Endothelial cell of umbilical vein (primary cell): Measurements from ENCODE around the gene KISS1. TPM values are rescaled to one million over a fixed set of nuclear protein-coding genes. Genes with fewer than 3 reads are reported as not detected.

Source experiments
- BruUV-seq: library from RNA; stranded (reverse); fragments of 400-500 nt; replicated peaks from 2 replicates; lab custom pipeline; 2021; lab: Mats Ljungman, UMichigan
- CTCF ChIA-PET: fragments of 300-600, 350-600 bp; sonication (Branson Sonifier 250); formaldehyde crosslinking; loops from one replicate; lab custom pipeline; 2021; ENCODE audit warnings: antibody characterized with exemption, inconsistent platforms; lab: Charles Lee
- POLR2A ChIA-PET: fragments of 300-600, 350-600 bp; sonication (Branson Sonifier 250); formaldehyde crosslinking; loops from one replicate; lab custom pipeline; 2021; ENCODE audit warnings: antibody characterized with exemption, inconsistent platforms; lab: Charles Lee
- DNase-seq: peaks from one replicate; pipeline ENCODE4 v3.0.0-alpha.2; 2011; ENCODE audit warnings: low read depth, low spot score
- FAIRE-seq: peaks from 2 replicates; lab custom pipeline; 2011; peaks lifted over from hg19 to GRCh38; lab: Jason Lieb, UNC
- H2AFZ ChIP-seq: 2 replicates; pipeline ENCODE4 v1.6.0; 2012; ENCODE audit warnings: low read depth, low read length, control low read depth, inconsistent platforms
- H3K27ac ChIP-seq: 2 replicates; pipeline ENCODE4 v1.5.1; 2011; ENCODE audit warnings: low read depth, mild to moderate bottlenecking, control low read depth, low read length, moderate library complexity; ENCODE audit not compliant: insufficient read depth
- H3K27me3 ChIP-seq, 2 experiments: 2 replicates each; pipeline versions ENCODE4 v1.6.0 to v1.6.1; 2011; ENCODE audit warnings: low read length in 2 of 2, mixed read lengths in 1 of 2; ENCODE audit not compliant: control insufficient read depth in 2 of 2, insufficient read depth in 2 of 2
- H3K36me3 ChIP-seq, 2 experiments: 2 replicates in 1 of 2; 3 replicates in 1 of 2; pipeline ENCODE4 v1.5.1; 2011; ENCODE audit warnings: low read length in 2 of 2, mild to moderate bottlenecking in 1 of 2, moderate library complexity in 1 of 2; ENCODE audit not compliant: control insufficient read depth in 2 of 2, insufficient read depth in 2 of 2; ENCODE audit errors: extremely low read depth in 1 of 2
- H3K4me1 ChIP-seq: 3 replicates; pipeline ENCODE4 v1.5.1; 2011; ENCODE audit warnings: mild to moderate bottlenecking, low read length; ENCODE audit not compliant: control insufficient read depth, insufficient read depth; ENCODE audit errors: extremely low read depth
- H3K4me2 ChIP-seq: 2 replicates; pipeline ENCODE4 v1.6.1; 2011; ENCODE audit warnings: low read length, control low read depth, mixed read lengths; ENCODE audit not compliant: insufficient read depth
- H3K4me3 ChIP-seq, 3 experiments: fragments of 200-600 bp in 1 of 3; sonication (generic), shearing (Covaris generic) in 1 of 3; replicated peaks in 1 of 3; 2 replicates each; pipeline ENCODE4 v1.5.1; 2011 to 2016; ENCODE audit warnings: control low read depth in 3 of 3, low read length in 3 of 3, mild to moderate bottlenecking in 2 of 3, inconsistent platforms in 1 of 3, low read depth in 1 of 3, moderate library complexity in 1 of 3; ENCODE audit not compliant: insufficient read depth in 1 of 3
- H3K79me2 ChIP-seq: 2 replicates; pipeline ENCODE4 v1.6.0; 2012; ENCODE audit warnings: low read length, inconsistent platforms; ENCODE audit not compliant: control insufficient read depth, insufficient read depth
- H3K9ac ChIP-seq: replicated peaks from 2 replicates; pipeline ENCODE3; 2011; ENCODE audit warnings: low read length, control low read depth; ENCODE audit not compliant: insufficient read depth; ENCODE audit errors: extremely low read depth
- H3K9me1 ChIP-seq: replicated peaks from 3 replicates; pipeline ENCODE4 v1.6.0; 2011; ENCODE audit warnings: mild to moderate bottlenecking, low read length; ENCODE audit not compliant: control insufficient read depth, insufficient read depth; ENCODE audit errors: extremely low read depth
- H3K9me3 ChIP-seq: replicated peaks from 2 replicates; pipeline ENCODE4 v1.5.1; 2012; ENCODE audit warnings: low read length, inconsistent platforms; ENCODE audit not compliant: control insufficient read depth, insufficient read depth
- H4K20me1 ChIP-seq: replicated peaks from 2 replicates; pipeline ENCODE3; 2011; ENCODE audit warnings: mild to moderate bottlenecking, low read length; ENCODE audit not compliant: control insufficient read depth, insufficient read depth; ENCODE audit errors: extremely low read depth
- EZH2 ChIP-seq: IDR thresholded peaks from 2 replicates; pipeline ENCODE4 v1.6.1; 2012; ENCODE audit warnings: borderline replicate concordance, low read depth, mild to moderate bottlenecking, moderate library complexity, low read length, inconsistent platforms; ENCODE audit not compliant: severe bottlenecking
- MYC ChIP-seq: IDR thresholded peaks from one replicate; pipeline ENCODE4 v1.6.1; 2011; ENCODE audit warnings: mild to moderate bottlenecking, low read depth, low read length
- POLR2AphosphoS5 ChIP-seq: IDR thresholded peaks from 2 replicates; pipeline ENCODE4 v1.6.1; 2012; ENCODE audit warnings: low read depth, mild to moderate bottlenecking, control low read depth, low read length, moderate library complexity; ENCODE audit not compliant: insufficient read depth
- dilution Hi-C: fragments of 300-500 bp; cut with MboI; formaldehyde crosslinking; loops from one replicate; pipeline ENCODE4 v1.15.0; 2019; ENCODE audit warnings: low sequenced_read_pairs; ENCODE audit not compliant: extremely low pct_ligation_motif_present
- intact Hi-C: fragments of 100-400 bp; cut with micrococcal nuclease; formaldehyde crosslinking; loops from one replicate; pipeline ENCODE4 v1.10.0; 2022
- polyA plus RNA-seq, 4 experiments: library from polyadenylated mRNA; depleted of rRNA in 3 of 4; stranded (reverse) in 3 of 4; unstranded in 1 of 4; fragments of >200 nt; gene quantifications; 2 replicates each; pipeline versions ENCODE4 v1.2.1 to v1.2.3, GENCODE V29; 2011 to 2012; ENCODE audit warnings: missing spikeins in 1 of 4
- total RNA-seq: library from RNA; stranded (reverse); gene quantifications from 2 replicates; pipeline ENCODE4 v1.2.3, GENCODE V29; 2021
- TF ChIP-seq, protein P1 (sequence below), 2 donors: IDR thresholded peaks; 1 replicate in 1 of 2; 2 replicates in 1 of 2; pipeline ENCODE4 v1.5.1; 2011; ENCODE audit warnings: low read length in 2 of 2, mild to moderate bottlenecking in 2 of 2, moderate library complexity in 2 of 2, control low read depth in 1 of 2, inconsistent platforms in 1 of 2, low read depth in 1 of 2; ENCODE audit not compliant: insufficient read depth in 1 of 2; ENCODE audit errors: extremely low read depth in 1 of 2

Gene KISS1
- total and polyA plus RNA-seq, 2 donors (not counting 3 experiments of a cell fraction or from before 2014, with no cell fraction given): 0.22 to 1.00 TPM

DNA sequence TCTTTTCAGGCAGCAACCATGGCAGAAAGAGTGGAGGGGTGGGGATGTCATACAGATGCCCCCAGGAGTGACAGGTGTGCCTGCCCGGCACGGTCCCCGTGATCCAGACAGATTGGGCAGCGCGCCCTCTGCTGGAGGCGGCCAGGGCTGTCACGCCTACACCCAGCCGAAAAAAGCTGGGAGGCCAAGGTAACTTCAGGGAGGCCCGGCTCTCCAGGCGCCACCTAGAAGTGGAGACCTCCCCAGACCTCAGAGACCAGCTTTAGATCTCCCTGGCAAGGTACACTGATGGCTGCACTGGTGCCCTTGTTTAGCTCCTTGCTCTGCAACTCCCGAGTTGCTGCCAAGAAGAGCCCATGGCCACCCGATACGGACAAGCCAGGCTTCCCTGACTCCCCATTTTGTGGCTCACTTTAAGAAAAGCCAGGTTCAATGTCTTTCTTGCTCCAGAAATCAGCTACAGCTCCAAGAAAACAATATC, 10.9 kb upstream of the KISS1 start:
- no peak overlapping the region for H2AFZ ChIP-seq
- ChIA-PET CTCF (interaction anchor here (0.5 to 11.0 kb wide), 45 partner anchors 9 to 355 kb away, joined by 3 to 770 read pairs (median 4); partner anchors contain the start of genes ETNK2, KISS1, PLEKHA6 and REN), POLR2A (interaction anchor here (1.2 kb wide), 1 partner anchor 44 kb away, joined by 3 read pairs; no protein-coding TSS in a partner anchor)
- no peaks in the 10 kb centered on the region for H4K20me1 ChIP-seq
- no peak overlapping the region for H3K4me3 ChIP-seq
- H3K27ac ChIP-seq: no peak overlapping the region
- FAIRE-seq (peak; percentile 55), DNase-seq (peak; percentile 41)
- TF ChIP-seq EZH2: no peak
- no peak for TF ChIP-seq POLR2AphosphoS5
- no peak for TF ChIP-seq MYC
- TF ChIP-seq, protein P1, sequence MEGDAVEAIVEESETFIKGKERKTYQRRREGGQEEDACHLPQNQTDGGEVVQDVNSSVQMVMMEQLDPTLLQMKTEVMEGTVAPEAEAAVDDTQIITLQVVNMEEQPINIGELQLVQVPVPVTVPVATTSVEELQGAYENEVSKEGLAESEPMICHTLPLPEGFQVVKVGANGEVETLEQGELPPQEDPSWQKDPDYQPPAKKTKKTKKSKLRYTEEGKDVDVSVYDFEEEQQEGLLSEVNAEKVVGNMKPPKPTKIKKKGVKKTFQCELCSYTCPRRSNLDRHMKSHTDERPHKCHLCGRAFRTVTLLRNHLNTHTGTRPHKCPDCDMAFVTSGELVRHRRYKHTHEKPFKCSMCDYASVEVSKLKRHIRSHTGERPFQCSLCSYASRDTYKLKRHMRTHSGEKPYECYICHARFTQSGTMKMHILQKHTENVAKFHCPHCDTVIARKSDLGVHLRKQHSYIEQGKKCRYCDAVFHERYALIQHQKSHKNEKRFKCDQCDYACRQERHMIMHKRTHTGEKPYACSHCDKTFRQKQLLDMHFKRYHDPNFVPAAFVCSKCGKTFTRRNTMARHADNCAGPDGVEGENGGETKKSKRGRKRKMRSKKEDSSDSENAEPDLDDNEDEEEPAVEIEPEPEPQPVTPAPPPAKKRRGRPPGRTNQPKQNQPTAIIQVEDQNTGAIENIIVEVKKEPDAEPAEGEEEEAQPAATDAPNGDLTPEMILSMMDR (IDR thresholded peaks at IDR 0.05; ENCODE audit: extremely low read depth in 1 of 2, insufficient read depth in 1 of 2, low read depth in 1 of 2, low read length in 2 of 2): peak; percentile 89 to 97
- no peak overlapping the region for H3K4me2 ChIP-seq
- no peak overlapping the region for H3K9ac ChIP-seq
- no peaks in the 10 kb centered on the region for H3K4me1 ChIP-seq
- intact Hi-C loops: loop anchor here (1.0 kb wide), 4 partner anchors 16 to 346 kb away; partner anchors contain the start of gene SNRPE
- no TSS peak for BruUV-seq
- H3K27me3 ChIP-seq: no peaks in the 10 kb centered on the region
- H3K79me2 ChIP-seq: no peaks in the 10 kb centered on the region
- H3K36me3 ChIP-seq: no peaks in the 10 kb centered on the region
- no peaks in the 10 kb centered on the region for H3K9me1 ChIP-seq
- dilution Hi-C loops: no loop called here
- H3K9me3 ChIP-seq: no peaks in the 10 kb centered on the region

DNA sequence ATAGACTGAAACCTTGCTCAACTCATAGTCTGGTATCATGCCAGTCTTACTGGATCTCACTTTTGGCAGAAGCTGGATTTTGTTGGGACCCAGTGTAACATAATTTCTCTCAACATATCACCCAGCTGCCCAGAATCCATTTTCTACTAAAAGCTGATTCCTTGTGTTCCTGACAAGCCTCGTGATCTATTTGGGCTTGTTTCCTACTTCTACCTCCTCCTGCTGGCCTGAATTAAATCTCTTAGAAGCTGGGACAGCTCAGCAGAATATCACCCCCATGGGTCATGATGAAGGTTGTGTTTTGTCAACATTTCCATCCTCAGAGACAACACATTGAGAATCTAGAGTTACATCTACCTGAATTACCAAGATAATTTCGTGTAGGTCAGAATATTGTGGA, 9.8 kb upstream of the KISS1 start:
- intact Hi-C loops (no loop called here), dilution Hi-C loops (no loop called here)
- CTCF ChIA-PET: interaction anchor here (0.8 to 11.0 kb wide), 23 partner anchors 8 to 348 kb away, joined by 3 to 770 read pairs (median 8); partner anchors contain the start of genes ETNK2, GOLT1A, KISS1 and PLEKHA6
- no peak overlapping the region for H3K4me2 ChIP-seq
- H4K20me1 ChIP-seq: no peaks in the 10 kb centered on the region
- POLR2A ChIA-PET: interaction anchor here (1.3 kb wide), 1 partner anchor 16 kb away, joined by 4 read pairs; no protein-coding TSS in a partner anchor
- no peaks in the 10 kb centered on the region for H3K27me3 ChIP-seq
- no peak overlapping the region for H2AFZ ChIP-seq
- no peak for TF ChIP-seq MYC
- TF ChIP-seq, protein P1 (IDR thresholded peaks at IDR 0.05; ENCODE audit: extremely low read depth in 1 of 2, insufficient read depth in 1 of 2, low read depth in 1 of 2, low read length in 2 of 2): peak; percentile 5 to 19
- H3K9me3 ChIP-seq: no peaks in the 10 kb centered on the region
- BruUV-seq: no TSS peak
- no peaks in the 10 kb centered on the region for H3K79me2 ChIP-seq
- no peaks in the 10 kb centered on the region for H3K9me1 ChIP-seq
- DNase-seq: peak; percentile 45
- H3K9ac ChIP-seq: no peak overlapping the region
- no peaks in the 10 kb centered on the region for H3K4me1 ChIP-seq
- peak; percentile 54 for FAIRE-seq
- no peak overlapping the region for H3K4me3 ChIP-seq
- H3K36me3 ChIP-seq: no peaks in the 10 kb centered on the region
- no peak overlapping the region for H3K27ac ChIP-seq
